OCI-LY7 (cell line): ENCODE measurements around the gene RBBP4. TPM values are rescaled to one million over a fixed set of nuclear protein-coding genes. Genes with fewer than 3 reads are reported as not detected.
"Not testable (repeated sequence)": the region's sequence is repeated elsewhere in the genome, so short reads cannot be mapped to it uniquely, and the experiment has no call there.

Experiments used
- BruUV-seq: library from RNA; stranded (reverse); fragments of 400-500 nt; replicated peaks from 2 replicates; lab custom pipeline; 2021; lab: Mats Ljungman, UMichigan
- CTCF ChIA-PET: fragments of 300-600 bp; sonication (Branson Sonifier 250); formaldehyde crosslinking; loops from one replicate; lab custom pipeline; 2022; ENCODE audit warnings: antibody characterized with exemption; ENCODE audit not compliant: unreplicated experiment; lab: Charles Lee
- POLR2A ChIA-PET: fragments of 300-600 bp; sonication (Branson Sonifier 250); formaldehyde crosslinking; loops from one replicate; lab custom pipeline; 2022; ENCODE audit warnings: antibody characterized with exemption; lab: Charles Lee
- DNase-seq: peaks from one replicate; pipeline ENCODE4 v3.0.0-alpha.2; 2015; ENCODE audit warnings: low spot score
- H2AFZ ChIP-seq: fragments of 200-600 bp; sonication (generic), shearing (Covaris generic); 2 replicates; pipeline ENCODE4 v1.6.1; 2014; ENCODE audit warnings: mild to moderate bottlenecking, antibody characterized with exemption, low read length, moderate library complexity
- H3K27ac ChIP-seq: fragments of 200-600 bp; sonication (generic); 2 replicates; pipeline ENCODE4 v1.5.1; 2014; ENCODE audit warnings: mixed run types, low read depth, mild to moderate bottlenecking, moderate library complexity, low read length, inconsistent platforms; ENCODE audit not compliant: poor library complexity, severe bottlenecking
- H3K36me3 ChIP-seq: fragments of 200-600 bp; sonication (generic); 2 replicates; pipeline ENCODE4 v1.6.1; 2014; ENCODE audit warnings: mild to moderate bottlenecking, antibody characterized with exemption, low read length, moderate library complexity, mixed read lengths; ENCODE audit not compliant: insufficient read depth
- H3K4me1 ChIP-seq: fragments of 200-600 bp; sonication (generic); 2 replicates; pipeline ENCODE4 v1.5.1; 2014; ENCODE audit warnings: mild to moderate bottlenecking, low read length; ENCODE audit not compliant: insufficient read depth, poor library complexity, severe bottlenecking
- H3K4me2 ChIP-seq: fragments of 200-600 bp; sonication (generic); 2 replicates; pipeline ENCODE4 v1.6.1; 2014; ENCODE audit warnings: mild to moderate bottlenecking, low read length
- H3K4me3 ChIP-seq: fragments of 200-600 bp; sonication (generic); 2 replicates; pipeline ENCODE4 v1.5.1; 2014; ENCODE audit warnings: mild to moderate bottlenecking, low read depth, low read length; ENCODE audit not compliant: poor library complexity, severe bottlenecking
- H3K79me2 ChIP-seq: fragments of 200-600 bp; sonication (generic); 2 replicates; pipeline ENCODE4 v1.6.1; 2016; ENCODE audit warnings: low read depth, mild to moderate bottlenecking, low read length, moderate library complexity, mixed read lengths; ENCODE audit not compliant: insufficient read depth
- H3K9me2 ChIP-seq: fragments of 200-600 bp; sonication (generic); 2 replicates; pipeline ENCODE4 v1.6.1; 2016; ENCODE audit warnings: mild to moderate bottlenecking, low read length, mixed read lengths; ENCODE audit not compliant: insufficient read depth
- H3K9me3 ChIP-seq: fragments of 200-600 bp; sonication (generic); 2 replicates; pipeline ENCODE4 v1.6.1; 2014; ENCODE audit warnings: mild to moderate bottlenecking, mixed run types, low read length, mixed read lengths
- H4K20me1 ChIP-seq: fragments of 200-600 bp; sonication (generic); 2 replicates; pipeline ENCODE4 v1.6.1; 2014; ENCODE audit warnings: mild to moderate bottlenecking, antibody characterized with exemption, low read length, moderate library complexity, mixed read lengths; ENCODE audit not compliant: insufficient read depth
- CTCF ChIP-seq: fragments of 200-600 bp; sonication (generic); conservative IDR thresholded peaks from 2 replicates; pipeline ENCODE4 v1.5.1; 2014; ENCODE audit warnings: mild to moderate bottlenecking, antibody characterized with exemption, low read length, moderate library complexity, mixed read lengths
- EZH2phosphoT487 ChIP-seq: fragments of 200-600 bp; sonication (generic); IDR thresholded peaks from 2 replicates; pipeline ENCODE4 v1.6.1; 2018; ENCODE audit warnings: low read depth, borderline replicate concordance, mild to moderate bottlenecking, mixed run types, antibody characterized with exemption, low read length, moderate library complexity, mixed read lengths
- intact Hi-C: fragments of 100-400 bp; cut with micrococcal nuclease; formaldehyde crosslinking; loops from one replicate; pipeline ENCODE4 v1.10.0; 2022; ENCODE audit not compliant: unreplicated experiment
- total RNA-seq, 2 experiments: library from RNA; depleted of rRNA in 1 of 2; stranded (reverse); fragments of >200 nt in 1 of 2; shearing (Covaris generic) in 1 of 2; gene quantifications; 2 replicates each; pipeline ENCODE4 v1.2.3, GENCODE V29; 2014 to 2022

RBBP4 gene
- total RNA-seq, 2 experiments from 2014 or later = 353 to 597 TPM

GRCh38 chr1:32627596-32628162 is 23.3 kb upstream of the RBBP4 start:
- CTCF ChIA-PET = interaction anchor here (0.6 kb wide), 1 partner anchor 107 kb away, joined by 4 read pairs; no protein-coding TSS in a partner anchor
- BruUV-seq = no TSS peak

GRCh38 chr1:32630173-32630572 is 20.8 kb upstream of the RBBP4 start:
- H3K9me2 ChIP-seq, H3K4me3 ChIP-seq, H2AFZ ChIP-seq, CTCF ChIA-PET, H3K4me2 ChIP-seq, H4K20me1 ChIP-seq, BruUV-seq, H3K9me3 ChIP-seq, DNase-seq, H3K27ac ChIP-seq, intact Hi-C loops: not testable (repeated sequence)
- POLR2A ChIA-PET = interaction anchor here (0.6 to 2.3 kb wide), 5 partner anchors 11 to 375 kb away, joined by 3 to 7 read pairs (median 4); partner anchors contain the start of gene RBBP4
- Histone ChIP-seq H3K79me2 (peaks cover 61% of the 10 kb centered on the region; the same call in 1 of the 2 replicates), H3K4me1 (peaks cover 55% of the 10 kb centered on the region), H3K36me3 (peaks cover 79% of the 10 kb centered on the region)

More at GRCh38 chr1:32627596-32628162, 23.3 kb upstream of the RBBP4 start:
- POLR2A ChIA-PET = interaction anchor here (1.1 to 2.3 kb wide), 4 partner anchors 17 to 23 kb away, joined by 6 to 11 read pairs (median 8); partner anchors contain the start of genes RBBP4 and ZBTB8OS
- no peaks in the 10 kb centered on the region for H4K20me1 ChIP-seq
- H3K9me2 ChIP-seq = no peaks in the 10 kb centered on the region
- peak overlapping the region; percentile 37; the same call in 1 of the 2 replicates for H2AFZ ChIP-seq
- peaks cover 63% of the 10 kb centered on the region for H3K4me1 ChIP-seq
- peak; percentile 84 for DNase-seq
- TF ChIP-seq CTCF = no peak
- no peak for TF ChIP-seq EZH2phosphoT487
- H3K27ac ChIP-seq = peak overlapping the region; percentile 89
- H3K79me2 ChIP-seq = peaks cover 37% of the 10 kb centered on the region; the same call in 1 of the 2 replicates
- intact Hi-C loops = loop anchor here (1.0 kb wide), 2 partner anchors 22 to 191 kb away; no protein-coding TSS in a partner anchor
- peak overlapping the region; percentile 31 for H3K4me3 ChIP-seq
- no peaks in the 10 kb centered on the region for H3K9me3 ChIP-seq
- peaks cover 82% of the 10 kb centered on the region for H3K36me3 ChIP-seq
- peak overlapping the region; percentile 65 for H3K4me2 ChIP-seq

GRCh38 chr1:32632829-32633228 is 18.2 kb upstream of the RBBP4 start:
- no TSS peak for BruUV-seq
- TF ChIP-seq EZH2phosphoT487 = no peak
- no peak for TF ChIP-seq CTCF
- no peak for DNase-seq
- H3K4me2 ChIP-seq = no peak overlapping the region
- H3K27ac ChIP-seq = no peak overlapping the region
- H2AFZ ChIP-seq = no peak overlapping the region
- ChIA-PET POLR2A (interaction anchor here (0.7 to 1.3 kb wide), 3 partner anchors 13 to 18 kb away, joined by 4 read pairs; partner anchors contain the start of gene RBBP4), CTCF (no interaction called here)
- no peak overlapping the region for H3K4me3 ChIP-seq
- H3K4me1 ChIP-seq = peaks cover 42% of the 10 kb centered on the region
- peaks cover 82% of the 10 kb centered on the region for H3K36me3 ChIP-seq
- no peaks in the 10 kb centered on the region for H4K20me1 ChIP-seq
- H3K79me2 ChIP-seq = peaks cover 80% of the 10 kb centered on the region
- no peaks in the 10 kb centered on the region for H3K9me2 ChIP-seq
- H3K9me3 ChIP-seq = no peaks in the 10 kb centered on the region
- intact Hi-C loops = no loop called here
